Inferior parietal cortex (tissue), 1 donor: ENCODE data around the gene LEP.
"Not testable (repeated sequence)": the region's sequence is repeated elsewhere in the genome, so short reads cannot be mapped to it uniquely, and the experiment has no call there.

ENCODE experiments used
- DNase-seq: peaks from one replicate; pipeline ENCODE4 v3.0.0-alpha.2; 2016; ENCODE audit errors: extremely low spot score

LEP gene

GRCh38 chr7:128210590-128211570 lies 30.2 kb upstream of the LEP start:
- no peak for DNase-seq

DNA sequence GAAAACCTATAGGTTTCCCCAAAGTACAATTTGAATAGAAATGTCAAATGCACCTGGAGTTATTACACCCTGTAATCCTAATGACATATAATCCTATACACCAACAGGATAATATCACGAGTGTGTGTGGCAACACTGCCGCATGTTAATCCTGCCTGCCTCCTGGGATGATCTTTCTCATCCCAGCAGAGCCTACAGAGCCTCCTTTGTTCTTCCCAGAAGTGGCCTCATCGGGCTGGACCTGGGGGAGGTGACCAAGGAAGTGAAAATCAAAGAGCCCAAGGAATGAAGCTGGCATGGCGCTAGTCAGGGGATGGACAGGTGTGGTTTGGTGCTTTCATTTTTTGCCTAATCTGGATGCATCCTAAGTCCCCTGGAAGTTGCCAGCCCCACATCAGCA lies 29.5 kb upstream of the LEP start:
- DNase-seq, result no peak

- no peak for DNase-seq
These were observed 26.6 kb upstream of the LEP start for GRCh38 chr7:128214463-128214862.

DNA sequence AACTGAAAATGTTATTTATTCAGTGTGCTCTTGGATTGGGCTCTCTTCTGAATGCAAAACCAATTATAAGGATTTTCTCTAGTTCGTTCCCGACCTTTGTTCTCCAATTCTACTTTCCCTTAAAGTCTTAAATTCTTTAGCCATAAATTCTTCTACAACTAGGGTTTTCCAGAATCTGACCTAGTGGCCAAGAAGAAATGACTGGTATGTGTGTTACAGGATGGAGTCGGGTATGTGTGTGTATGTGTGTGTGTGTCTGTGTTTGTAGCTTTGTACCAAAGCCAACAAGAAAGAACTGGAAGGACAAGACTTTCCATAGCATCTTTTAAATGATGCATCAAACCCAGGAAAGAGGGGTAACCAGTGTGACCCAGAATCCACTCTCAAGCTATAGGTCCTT lies 25.8 kb upstream of the LEP start:
- no peak for DNase-seq

GRCh38 chr7:128215739-128216138 lies 25.3 kb upstream of the LEP start:
- DNase-seq, result no peak

DNA sequence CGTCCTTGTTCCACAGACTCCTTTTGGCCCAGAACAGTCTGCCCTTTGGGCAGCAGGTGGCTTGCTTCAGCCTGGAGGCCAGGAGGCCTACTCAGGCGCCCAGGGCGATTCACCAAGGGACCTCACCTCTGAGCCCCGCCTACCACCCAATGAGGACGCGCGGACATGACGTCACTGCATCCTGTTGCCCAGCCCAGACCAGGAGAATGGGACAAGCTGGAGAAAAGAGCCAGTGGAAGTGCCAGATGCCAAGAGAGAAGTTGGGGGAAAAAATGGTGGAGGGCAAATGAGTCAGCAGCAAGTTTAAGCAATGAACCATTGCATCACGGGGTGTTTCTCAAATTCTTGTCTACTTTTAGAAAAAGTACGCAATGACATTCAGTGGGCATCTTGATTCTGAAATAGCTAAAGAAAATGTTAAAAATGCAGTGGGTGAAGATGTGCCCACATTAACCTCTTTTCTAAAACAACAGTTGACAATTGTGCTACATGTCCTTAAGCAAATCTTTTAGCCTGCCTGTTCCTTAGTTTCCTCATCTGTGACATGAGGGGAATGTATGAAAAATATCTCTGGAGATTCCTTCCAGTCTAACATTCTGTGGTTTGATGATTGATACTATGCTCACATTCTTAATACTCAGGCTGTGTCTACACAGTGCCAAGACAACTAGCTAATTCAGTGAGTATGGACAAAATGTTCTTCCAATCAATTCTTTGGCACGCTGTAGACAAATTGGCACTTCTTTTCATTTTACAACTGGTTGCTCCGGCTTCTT lies 23.9 kb upstream of the LEP start:
- no peak for DNase-seq

DNA sequence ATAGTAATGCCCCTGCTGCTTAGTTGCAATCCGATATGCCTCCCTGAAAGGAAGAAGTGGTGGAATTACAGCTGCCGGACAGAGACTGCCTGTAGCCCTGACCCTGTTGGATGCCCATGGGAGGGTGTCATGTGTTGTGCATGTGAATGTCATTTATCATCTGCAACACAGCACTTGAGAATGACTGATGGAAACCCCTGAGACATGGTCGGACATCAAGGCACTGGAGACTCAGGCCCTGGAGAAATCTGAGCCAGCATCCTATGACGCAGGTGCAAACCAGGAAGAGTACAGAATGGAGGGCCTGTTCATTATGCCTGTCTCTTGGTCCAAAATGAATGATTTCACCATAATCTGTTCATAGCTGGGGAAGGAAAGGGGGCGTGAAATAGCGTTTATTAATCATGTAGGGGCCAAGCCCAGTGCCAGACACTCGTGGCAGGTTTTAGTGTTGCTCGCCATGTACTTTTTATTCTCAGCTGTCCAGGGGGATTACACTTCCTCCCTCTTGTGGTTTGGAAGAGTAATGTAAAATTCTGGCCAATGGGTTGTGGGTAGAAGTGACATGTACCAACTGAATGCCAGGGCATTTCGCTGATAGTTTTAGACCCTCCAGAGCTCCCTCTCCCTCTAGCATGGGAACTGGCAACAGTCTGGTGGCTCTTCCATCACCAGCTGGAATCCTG lies 23.0 kb upstream of the LEP start:
- no peak for DNase-seq

- no peak for DNase-seq
These were observed 21.4 kb upstream of the LEP start for GRCh38 chr7:128219636-128220035.

GRCh38 chr7:128221929-128222403 lies 19.1 kb upstream of the LEP start:
- no peak for DNase-seq

GRCh38 chr7:128226132-128226980 lies 14.7 kb upstream of the LEP start:
- DNase-seq, result no peak

DNA sequence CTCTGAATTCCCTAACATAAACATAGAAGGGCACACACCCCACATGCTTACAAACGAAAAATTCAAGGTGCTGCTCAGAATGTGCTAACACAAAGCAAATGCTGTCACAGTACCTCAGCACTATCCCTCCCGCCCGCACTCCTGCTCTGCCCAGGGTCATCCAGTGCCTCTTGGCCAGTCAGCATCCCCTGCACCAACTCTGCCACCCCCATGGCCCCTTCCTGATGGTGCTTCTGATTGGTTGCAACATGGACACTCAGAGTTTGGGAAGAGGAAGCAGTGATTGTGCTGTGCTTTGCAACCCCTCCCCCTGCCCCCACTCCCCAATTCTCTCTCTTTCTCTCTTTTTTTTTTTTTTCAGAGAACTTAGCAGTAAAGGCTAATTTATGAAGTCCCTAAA lies 13.8 kb upstream of the LEP start:
- DNase-seq, result no peak

GRCh38 chr7:128231021-128231420 lies 10.1 kb upstream of the LEP start:
- DNase-seq, result no peak

GRCh38 chr7:128231677-128232076 lies 9.4 kb upstream of the LEP start:
- DNase-seq, result no peak

GRCh38 chr7:128233471-128233870 lies 7.6 kb upstream of the LEP start:
- DNase-seq, result no peak

DNA sequence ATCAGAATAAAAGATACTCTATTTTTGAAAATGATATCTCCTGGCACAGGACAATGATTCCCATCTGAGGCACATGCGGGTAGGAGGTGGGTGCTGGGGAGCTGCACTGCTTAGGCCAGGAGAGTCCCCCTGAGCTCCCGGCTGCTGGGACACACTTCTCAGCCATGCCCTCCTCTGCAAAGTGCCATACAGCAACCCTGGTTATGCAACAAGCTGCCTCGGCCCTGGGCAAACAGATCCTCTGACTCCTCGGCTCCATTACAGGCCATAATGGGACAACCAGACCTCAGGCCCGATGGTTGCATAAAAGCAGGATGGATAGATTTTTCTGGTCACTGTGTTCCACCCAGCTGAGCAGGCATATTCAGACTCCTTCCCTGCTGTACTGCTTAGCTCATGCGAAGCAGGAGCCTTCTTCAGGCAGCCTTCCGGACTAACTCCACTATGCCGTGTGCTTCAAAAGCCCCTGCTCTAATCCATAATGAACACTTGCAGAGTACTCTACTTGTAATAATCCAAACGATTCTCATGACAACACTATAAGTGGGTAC lies 6.5 kb upstream of the LEP start:
- DNase-seq, result no peak

GRCh38 chr7:128235471-128235870 lies 5.6 kb upstream of the LEP start:
- no peak for DNase-seq

GRCh38 chr7:128236924-128237586 lies 4.0 kb upstream of the LEP start:
- no peak for DNase-seq

DNA sequence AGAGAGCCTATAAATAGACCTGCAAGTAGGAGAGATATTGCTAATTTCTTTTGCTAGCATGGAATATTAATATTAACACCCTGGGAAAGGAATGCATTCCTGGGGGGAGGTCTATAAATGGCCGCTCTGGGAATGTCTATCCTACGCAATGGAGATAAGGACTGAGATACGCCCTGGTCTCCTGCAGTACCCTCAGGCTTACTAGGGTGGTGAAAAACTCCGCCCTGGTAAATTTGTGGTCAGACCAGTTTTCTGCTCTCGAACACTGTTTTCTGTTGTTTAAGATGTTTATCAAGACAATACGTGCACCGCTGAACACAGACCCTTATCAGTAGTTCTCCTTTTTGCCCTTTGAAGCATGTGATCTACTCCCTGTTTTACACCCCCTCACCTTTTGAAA lies 1.9 kb upstream of the LEP start:
- DNase-seq, result not testable (repeated sequence)

GRCh38 chr7:128242661-128243060 lies 1.6 kb downstream of the LEP start:
- DNase-seq, result no peak

GRCh38 chr7:128243273-128243672 lies 2.2 kb downstream of the LEP start:
- no peak for DNase-seq
